GM10847 (cell line): ENCODE results near the gene CSDE1.
A peak's percentile ranks its signal among the peaks of the same experiment; 100 is the strongest.

Experiments used
- POLR2A ChIP-seq: IDR thresholded peaks from 2 replicates; pipeline ENCODE4 v1.6.1; 2011; ENCODE audit not compliant: insufficient read length; ENCODE audit errors: extremely low read depth

Gene CSDE1

DNA sequence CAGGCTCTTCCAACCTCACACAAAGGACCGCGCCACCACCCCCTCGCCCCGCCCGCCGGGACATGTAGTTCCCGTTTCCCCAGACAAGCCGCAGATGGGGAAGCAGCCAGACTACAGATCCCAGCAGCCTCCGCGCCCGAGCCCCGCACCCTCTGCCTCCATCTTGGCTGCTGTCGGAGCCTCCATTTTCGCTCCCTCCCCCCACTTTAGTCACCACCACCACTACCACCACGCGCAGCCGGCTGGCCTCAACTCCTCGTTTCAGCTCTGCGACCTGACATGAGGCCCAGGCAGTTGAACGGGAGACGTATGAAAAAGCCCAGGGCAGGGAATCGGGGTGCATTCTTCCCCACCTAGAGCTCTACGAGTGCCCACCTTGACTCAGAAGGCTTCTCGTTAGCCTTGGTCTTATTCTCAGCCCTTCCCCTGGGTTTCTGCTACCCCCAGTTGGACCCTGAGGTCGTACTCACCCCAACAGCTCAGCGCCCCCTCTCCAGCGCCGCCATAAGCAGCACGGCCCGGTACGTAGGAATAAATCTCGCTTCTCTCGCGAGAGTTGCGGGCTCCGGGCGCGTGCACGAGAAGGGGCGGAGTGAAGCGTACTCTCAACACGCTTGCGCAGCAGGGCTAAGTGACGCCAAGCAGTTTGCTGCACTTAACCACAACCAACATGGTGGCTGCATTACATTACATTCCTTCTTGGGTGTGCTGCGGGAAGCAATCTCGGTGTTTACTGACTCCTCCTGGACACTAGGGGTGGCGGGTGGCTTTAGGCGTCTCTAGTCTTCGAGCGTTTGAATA, at the start of gene CSDE1:
Gene CSDE1 (minus strand): TSS at position 530 of the 801 bp plus-strand sequence. CDS start 18,094 bp downstream, outside the sequence.
- peak; percentile 94 for TF ChIP-seq POLR2A

DNA sequence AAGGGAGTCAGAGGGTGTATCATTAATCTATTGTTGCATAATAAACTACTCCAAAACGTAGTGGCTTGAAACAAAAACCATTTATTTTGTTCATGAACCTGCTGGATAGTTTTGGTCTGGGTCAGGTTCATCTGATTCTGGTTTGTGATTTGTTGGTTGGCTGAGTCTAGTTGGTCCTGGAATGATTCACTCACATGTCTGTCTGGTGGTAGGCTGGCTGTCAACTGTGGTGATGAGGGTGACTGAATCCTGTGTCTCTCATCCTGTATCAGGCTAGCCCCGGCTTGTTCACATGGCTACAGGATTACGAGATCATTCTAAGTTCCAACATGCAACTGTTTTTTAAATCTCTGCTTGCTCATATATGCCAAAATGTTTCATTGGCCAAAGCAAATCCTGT, 45.2 kb upstream of the CSDE1 start:
- no peak for TF ChIP-seq POLR2A

DNA sequence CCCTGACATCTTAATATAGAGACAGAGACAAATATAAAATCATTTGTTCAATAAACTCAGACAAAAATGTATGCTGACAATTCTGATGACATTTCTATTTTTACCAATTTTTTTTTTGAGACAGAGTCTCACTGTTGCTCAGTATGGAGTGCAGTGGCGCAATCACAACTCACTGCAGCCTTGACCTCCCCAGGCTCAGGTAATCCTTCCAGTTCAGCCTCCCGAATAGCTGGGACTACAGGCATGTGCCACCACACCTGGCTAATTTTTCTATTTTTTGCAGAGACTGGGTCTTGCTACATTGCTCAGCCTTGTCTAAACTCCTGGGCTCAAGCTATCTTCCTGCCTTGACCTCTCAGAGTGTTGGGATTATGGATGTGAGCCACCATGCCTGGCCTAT, 36.3 kb upstream of the CSDE1 start:
- TF ChIP-seq POLR2A, result no peak

DNA sequence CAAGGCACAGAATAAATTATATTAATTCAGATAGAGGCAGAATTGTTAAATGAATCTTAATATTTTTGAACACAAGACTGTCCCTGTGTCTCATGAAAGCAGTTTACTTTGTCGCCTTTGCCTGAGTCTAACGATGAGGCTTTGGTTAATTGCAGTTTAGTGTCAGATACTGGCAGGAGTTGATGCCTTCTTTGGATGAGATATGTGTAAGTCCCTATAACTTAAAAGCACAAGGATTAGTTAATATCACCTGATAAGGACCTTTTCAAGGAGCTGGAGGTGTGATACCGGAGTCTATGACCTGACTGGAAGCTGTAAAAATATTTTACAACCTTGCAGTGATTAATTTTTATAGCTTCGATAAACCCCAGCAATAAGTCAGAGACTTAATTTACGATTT, 24.7 kb upstream of the CSDE1 start:
- no peak for TF ChIP-seq POLR2A

DNA sequence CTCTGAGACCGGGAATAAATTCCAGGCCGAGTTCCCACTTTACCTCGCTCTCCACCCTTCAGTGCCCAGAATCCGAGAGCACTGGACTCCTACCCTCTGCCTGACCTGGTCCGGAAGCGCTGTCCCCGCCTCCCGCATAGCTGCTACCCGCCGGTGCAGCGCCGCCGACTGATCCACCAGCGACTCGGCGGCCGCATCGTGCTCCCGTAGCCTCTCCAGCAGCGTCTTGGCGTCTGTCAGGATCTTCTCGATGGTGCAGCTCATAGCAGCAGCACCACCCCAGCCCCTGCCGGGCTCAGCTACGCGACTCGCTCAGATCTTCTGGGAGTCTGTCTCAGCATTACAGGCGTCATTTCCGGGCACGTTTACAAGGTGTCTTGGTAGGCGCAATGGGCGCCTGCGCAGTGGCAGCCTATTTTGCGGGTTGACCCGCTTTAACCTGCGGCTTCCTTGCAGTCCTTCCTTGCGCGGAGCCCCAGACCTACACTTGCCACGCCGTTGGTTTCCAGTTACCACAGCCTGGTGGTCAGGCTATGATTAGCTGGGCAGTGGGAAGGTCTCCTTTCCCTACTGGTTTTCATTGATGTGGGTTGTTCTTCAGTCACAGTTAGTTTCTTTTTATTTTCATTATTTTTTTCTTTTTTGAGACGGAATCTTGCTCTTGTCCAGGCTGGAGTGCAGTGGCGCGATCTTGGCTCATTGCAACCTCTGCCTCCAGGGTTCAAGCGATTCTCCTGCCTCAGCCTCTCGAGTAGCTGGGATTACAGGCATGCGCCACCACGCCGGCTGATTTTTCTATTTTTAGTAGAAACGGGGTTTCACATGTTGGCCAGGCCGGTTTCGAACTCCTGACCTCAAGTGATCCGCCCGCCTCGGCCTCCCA, 22.8 kb upstream of the CSDE1 start, which contains the start of gene SIKE1:
Gene SIKE1 (minus strand): TSS at position 342 of the 883 bp plus-strand sequence. CDS start 78 bp downstream, at position 264.
- peak; percentile 98 for TF ChIP-seq POLR2A

DNA sequence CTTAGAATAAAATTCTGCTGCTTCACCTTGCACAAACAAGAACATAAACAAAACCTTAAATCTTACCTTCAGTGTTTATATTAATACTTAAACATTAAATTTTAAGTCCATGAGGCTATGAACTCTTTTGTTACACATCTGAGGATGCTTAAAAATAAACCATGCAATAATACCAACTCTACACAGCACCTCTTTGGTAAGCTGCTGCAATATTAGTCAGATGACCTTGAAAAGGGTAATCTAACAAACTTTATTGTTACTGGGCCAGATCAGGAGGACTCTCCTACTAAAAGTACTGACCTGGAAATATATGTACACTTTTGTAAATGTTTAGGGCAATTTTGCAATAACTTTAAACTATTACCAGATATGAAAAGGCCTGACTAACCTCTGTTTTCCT, 21.9 kb upstream of the CSDE1 start:
- no peak for TF ChIP-seq POLR2A

DNA sequence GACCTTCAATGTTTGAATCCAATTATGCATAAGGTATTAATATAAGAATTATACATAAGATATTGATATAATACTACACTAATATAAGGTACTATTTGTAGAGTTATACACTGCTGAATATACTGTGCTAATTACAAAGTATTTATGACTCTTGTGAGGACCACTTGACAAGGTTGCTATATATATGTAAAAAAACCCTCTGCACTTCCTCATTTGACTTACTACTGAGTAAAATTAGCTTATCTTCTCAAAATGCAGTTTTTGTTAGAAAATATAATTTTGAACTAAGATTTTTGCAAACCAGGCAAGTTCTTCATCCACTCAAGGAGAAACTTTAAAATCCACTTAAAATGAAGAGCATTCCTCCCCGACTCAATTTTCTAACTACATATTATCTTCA, 14.2 kb upstream of the CSDE1 start:
- TF ChIP-seq POLR2A, result no peak

DNA sequence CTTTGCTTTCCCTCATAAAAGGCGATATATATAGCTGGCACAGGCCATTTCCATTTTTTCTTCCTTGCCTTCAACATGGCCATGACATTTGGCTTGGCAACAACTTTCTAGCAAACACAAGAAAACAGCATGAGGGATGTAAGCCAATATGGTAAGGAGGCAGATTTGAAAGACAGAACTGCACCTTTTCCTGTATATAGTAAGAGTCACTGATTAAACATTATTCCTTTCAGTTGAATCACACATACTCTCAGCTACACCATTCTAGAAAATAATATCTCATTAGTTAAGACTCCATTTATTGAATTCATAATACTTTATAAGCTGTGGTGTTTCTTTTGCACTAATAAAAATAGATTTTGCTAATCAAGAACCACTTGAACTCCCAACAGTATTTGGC, 13.2 kb upstream of the CSDE1 start:
- no peak for TF ChIP-seq POLR2A

DNA sequence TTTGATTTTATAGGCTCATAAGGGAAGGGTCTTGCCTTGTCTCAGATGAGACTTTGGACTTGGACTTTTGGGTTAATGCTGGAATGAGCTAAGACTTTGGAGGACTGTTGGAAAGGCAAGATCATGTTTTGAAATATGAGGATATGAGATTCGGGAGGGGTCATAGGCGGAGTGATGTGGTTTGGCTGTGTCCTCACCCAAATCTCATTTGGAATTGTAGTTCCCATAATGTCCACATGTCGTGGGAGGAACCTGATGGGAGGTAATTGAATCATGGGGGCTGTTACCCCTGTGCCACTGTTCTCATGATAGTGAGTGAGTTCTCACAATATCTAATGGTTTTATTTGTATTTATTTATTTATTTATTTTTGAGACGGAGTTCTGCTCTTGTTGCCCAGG, 6.9 kb upstream of the CSDE1 start:
- TF ChIP-seq POLR2A, result no peak

DNA sequence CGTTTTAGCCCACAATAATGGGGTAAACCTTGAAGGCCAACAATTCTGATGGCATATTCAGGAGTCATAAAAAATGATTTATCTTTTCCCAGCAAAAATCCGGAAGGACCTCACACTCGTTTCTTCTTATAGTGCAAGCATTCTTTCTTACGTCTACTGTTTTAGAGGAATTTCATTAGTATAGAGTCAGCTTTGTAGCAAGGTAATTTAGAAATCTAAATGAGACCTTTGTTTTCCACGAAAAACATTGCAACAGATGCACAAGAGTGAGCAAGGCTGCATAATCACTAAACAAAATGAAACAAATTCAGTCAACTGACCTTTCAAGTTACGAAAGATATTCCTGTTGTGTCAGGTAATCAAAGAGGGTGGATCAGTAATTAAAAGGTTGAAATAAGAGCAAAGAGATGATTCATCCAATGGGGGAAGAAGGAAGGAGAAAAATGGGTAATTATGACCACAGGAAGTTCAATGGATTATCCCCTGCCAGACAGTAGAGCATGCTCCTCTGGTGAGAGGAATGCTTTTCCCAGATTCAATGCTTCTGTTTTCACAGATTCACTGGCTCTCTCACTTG, 560 bp upstream of the CSDE1 start:
- TF ChIP-seq POLR2A, result no peak

DNA sequence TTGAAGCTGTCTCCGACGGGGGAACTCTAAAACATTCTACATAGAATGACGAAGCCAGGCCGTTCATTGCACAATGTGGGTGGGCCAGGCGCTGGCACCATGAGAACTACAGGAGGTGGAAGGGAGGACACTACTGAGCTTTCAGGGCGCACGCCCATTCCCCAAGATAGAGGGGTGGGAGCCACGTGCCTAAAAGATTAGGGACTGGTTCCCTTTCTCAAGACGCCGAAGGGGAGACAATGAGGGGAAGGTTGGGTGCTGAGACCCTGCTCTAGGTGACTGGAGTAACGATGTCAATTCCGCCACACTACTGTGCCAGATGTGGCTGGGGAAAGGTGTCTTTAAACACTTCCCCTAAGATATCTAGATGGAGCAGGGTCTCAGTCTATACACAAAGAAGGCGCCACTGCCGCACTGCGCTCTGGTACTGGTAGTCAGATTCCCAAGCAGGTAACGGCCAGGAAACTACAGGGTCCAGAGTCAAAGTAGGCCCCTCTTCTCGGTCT, 782 bp downstream of the CSDE1 start:
- no peak for TF ChIP-seq POLR2A

DNA sequence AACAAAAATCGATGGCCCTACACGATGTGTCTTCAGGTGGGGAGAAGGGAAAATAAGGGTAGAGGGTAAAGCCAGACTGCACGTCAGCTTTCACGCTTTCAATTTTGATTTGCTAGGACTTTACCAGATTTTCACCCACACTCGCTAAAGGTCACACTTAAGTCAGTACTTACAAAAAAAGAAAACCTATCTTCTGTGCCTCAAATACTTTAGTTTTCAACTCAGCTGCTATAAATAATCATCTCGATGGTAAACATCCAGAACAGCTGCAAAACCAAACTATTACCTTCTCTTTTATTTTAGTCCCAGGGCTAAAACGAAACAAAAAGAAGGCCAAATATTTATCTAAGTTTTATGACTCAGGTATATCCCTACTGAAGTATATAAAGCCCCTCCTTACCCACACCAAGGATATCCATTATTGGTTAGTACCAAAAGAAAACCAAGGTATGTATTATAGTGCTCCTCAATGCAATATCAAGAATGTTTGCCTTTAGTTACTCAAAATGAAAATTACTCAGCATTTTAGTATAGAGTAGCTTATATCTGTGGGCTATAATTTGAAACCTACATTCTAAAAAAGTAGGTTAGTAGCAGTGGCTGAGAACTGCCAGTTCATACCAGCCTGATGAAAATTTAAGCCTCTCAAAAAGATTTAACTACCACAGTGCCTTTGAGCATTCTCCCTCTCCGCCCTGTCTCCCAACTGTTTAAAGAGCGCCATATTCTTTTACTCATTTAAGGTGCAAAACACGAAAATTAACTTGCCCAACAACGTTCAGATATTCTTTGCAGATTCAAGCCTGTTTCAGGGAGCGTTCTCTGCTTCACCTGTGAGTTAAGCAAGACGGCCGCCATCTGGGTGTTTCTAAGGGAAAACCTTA, 1.5 kb downstream of the CSDE1 start:
- no peak for TF ChIP-seq POLR2A

DNA sequence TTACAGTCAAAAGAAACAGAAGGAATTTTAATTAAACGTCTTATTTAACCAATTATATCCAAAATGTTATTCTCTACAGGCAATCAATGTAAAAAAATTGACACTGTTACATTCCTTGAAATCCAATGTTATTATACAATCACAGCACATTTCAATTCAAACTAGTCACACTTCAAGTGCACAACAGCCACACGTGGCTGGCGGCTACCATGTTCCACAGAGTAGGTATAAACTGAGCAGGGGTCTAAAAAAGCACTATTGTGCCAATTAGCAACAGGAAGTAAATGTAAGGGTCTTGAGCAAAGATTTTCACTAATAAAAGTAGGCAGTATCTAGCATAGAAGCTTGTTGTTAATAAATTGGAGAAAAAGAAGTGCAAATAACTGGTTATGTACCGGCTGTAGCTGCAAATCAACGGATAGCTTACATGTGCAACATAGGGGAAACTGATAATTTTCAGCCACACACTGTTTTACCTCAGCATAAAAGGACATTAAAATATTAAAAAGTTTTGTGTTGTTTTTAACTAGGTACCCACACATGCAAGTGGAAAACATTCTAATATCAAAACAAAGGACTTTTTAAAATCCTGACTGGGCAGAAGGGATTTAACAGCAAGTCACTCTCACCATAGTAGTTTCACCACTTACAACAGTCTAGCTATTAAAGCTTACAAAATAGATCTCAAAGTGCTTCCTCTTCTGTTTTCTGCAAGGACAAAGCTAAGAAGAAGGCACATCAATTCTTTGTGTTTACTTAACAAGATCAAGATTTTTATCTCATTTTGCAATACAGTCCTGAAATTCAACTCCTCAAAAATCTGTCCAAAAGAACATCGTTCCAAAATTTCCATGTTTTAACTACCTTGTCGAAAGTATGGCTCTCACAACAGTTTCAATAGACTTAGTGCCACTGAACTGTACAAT, 2.5 kb downstream of the CSDE1 start:
- TF ChIP-seq POLR2A, result no peak
